Measurements from ENCODE around the gene UBASH3A. TPM values are rescaled to one million over a fixed set of nuclear protein-coding genes. Genes with fewer than 3 reads are reported as not detected.

UBASH3A gene
- total RNA-seq, 3 donors from 2014 or later (not counting 1 experiment from before 2014, with no cell fraction given) = 0.66 to 5.0 (median 2.0) TPM

DNA sequence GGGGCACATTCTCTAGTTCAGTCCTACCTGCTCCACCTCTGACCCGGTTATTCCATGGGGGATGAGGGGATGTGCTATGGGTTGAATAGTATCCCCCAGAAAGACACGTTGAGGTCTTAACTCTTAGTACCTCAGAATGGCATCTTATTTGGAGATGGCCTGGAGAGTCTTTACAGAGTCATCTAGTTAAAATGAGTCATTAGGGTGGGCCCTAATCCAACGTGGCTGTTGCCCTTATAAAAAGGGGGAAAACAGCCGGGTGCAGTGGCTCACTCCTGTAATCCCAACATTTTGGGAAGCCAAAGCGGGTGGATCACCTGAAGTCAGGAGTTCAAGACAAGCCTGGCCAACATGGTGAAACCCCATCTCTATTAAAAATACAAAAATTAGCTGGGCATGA is 13.5 kb upstream of the UBASH3A start:
- Histone ChIP-seq H3K4me1 (ENCODE audit: control insufficient read depth, insufficient read depth, low read length) (peaks cover 17% of the 10 kb centered on the region), H3K4me3 (ENCODE audit: low read length) (no peak overlapping the region), H3K27me3 (ENCODE audit: control insufficient read depth, insufficient read depth, low read length) (no peaks in the 10 kb centered on the region), H3K27ac (ENCODE audit: low read length) (no peak overlapping the region), H3K9me3 (ENCODE audit: control insufficient read depth, insufficient read depth, low read length) (no peaks in the 10 kb centered on the region), H3K36me3 (ENCODE audit: control insufficient read depth, insufficient read depth, low read length) (no peaks in the 10 kb centered on the region)
- DNase-seq (no peak), ATAC-seq (no peak)
- Mint-ChIP-seq H3K36me3 (no peaks in the 10 kb centered on the region), H3K9me3 (no peaks in the 10 kb centered on the region), H3K4me3 (no peak overlapping the region), H3K27ac (no peak overlapping the region), H3K27me3 (ENCODE audit: low read depth in 2 of 2) (peaks cover 55 to 66% of the 10 kb centered on the region in 2 donors), H3K4me1 (peaks cover 8 to 21% of the 10 kb centered on the region in 2 donors)
- WGBS (ENCODE audit: insufficient coverage) = 83% methylated on average over 5 of the region's 5 CpGs
- no peak for TF ChIP-seq CTCF (IDR thresholded peaks at IDR 0.05)
- intact Hi-C loops (cut with micrococcal nuclease) = no loop called here

DNA sequence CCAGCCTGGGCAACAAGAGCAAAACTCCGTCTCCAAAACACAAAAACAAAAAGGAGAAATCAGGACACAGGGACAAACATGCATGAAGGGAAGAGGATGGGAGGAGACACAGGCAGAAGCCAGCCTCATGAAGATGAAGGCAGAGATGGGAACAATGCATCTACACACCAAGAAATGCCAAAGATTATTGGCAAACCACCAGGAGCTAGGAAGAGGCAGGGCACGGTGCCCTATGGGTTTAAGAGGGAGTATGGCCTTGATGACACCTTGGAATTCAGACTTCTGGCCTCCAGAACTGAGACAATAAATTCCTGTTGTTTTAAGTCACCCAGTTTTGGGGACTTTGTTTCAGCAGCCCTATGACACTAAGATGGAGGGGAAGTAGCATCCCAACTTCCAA is 13.0 kb upstream of the UBASH3A start:
- H3K4me1 Mint-ChIP-seq = peaks cover 8 to 19% of the 10 kb centered on the region in 2 donors
- intact Hi-C loops (cut with micrococcal nuclease) = no loop called here
- H3K4me3 Mint-ChIP-seq = no peak overlapping the region

DNA sequence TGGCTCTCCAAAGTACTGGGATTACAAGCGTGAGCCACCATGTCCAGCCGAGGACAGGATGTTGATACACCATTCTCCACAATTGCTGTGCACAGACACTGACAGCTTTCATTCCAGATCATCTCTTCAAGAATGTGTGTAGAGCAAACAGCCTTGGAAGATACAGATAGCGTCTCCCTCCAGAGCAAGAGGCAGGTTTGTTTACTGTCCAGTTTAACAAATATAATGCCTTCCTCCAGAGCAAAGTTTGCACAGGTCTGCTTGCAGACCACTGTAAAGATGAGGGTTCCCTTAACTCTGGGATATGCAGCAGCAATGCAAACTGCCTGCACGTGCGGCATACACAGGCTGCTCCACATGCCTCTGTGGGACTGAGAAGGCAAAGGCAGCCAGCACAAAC is 12.4 kb upstream of the UBASH3A start:
- 90% methylated on average over 5 of the region's 5 CpGs for WGBS (ENCODE audit: insufficient coverage)
- H3K27me3 ChIP-seq (ENCODE audit: control insufficient read depth, insufficient read depth, low read length) = no peaks in the 10 kb centered on the region
- H3K9me3 Mint-ChIP-seq = no peaks in the 10 kb centered on the region
- H3K36me3 ChIP-seq (ENCODE audit: control insufficient read depth, insufficient read depth, low read length) = no peaks in the 10 kb centered on the region
- no peak overlapping the region for H3K27ac Mint-ChIP-seq
- no peaks in the 10 kb centered on the region for H3K9me3 ChIP-seq (ENCODE audit: control insufficient read depth, insufficient read depth, low read length)
- peaks cover 47 to 61% of the 10 kb centered on the region in 2 donors for H3K27me3 Mint-ChIP-seq (ENCODE audit: low read depth in 2 of 2)
- H3K4me3 Mint-ChIP-seq = no peak overlapping the region
- no peak overlapping the region for H3K4me3 ChIP-seq (ENCODE audit: low read length)
- H3K4me1 Mint-ChIP-seq = peaks cover 8 to 19% of the 10 kb centered on the region in 2 donors
- H3K27ac ChIP-seq (ENCODE audit: low read length) = no peak overlapping the region
- intact Hi-C loops (cut with micrococcal nuclease) = no loop called here
- ATAC-seq (no peak), DNase-seq (no peak)
- TF ChIP-seq CTCF (IDR thresholded peaks at IDR 0.05) = no peak
- no peaks in the 10 kb centered on the region for H3K36me3 Mint-ChIP-seq
- H3K4me1 ChIP-seq (ENCODE audit: control insufficient read depth, insufficient read depth, low read length) = peaks cover 17% of the 10 kb centered on the region

More for the DNA sequence above, 13.0 kb upstream of the UBASH3A start:
- peaks cover 17% of the 10 kb centered on the region for H3K4me1 ChIP-seq (ENCODE audit: control insufficient read depth, insufficient read depth, low read length)
- Mint-ChIP-seq H3K27ac (no peak overlapping the region), H3K27me3 (ENCODE audit: low read depth in 2 of 2) (peaks cover 52 to 67% of the 10 kb centered on the region in 2 donors), H3K36me3 (no peaks in the 10 kb centered on the region), H3K9me3 (no peaks in the 10 kb centered on the region)
- no peaks in the 10 kb centered on the region for H3K9me3 ChIP-seq (ENCODE audit: control insufficient read depth, insufficient read depth, low read length)
- H3K36me3 ChIP-seq (ENCODE audit: control insufficient read depth, insufficient read depth, low read length) = no peaks in the 10 kb centered on the region
- H3K27me3 ChIP-seq (ENCODE audit: control insufficient read depth, insufficient read depth, low read length) = no peaks in the 10 kb centered on the region
- no peak overlapping the region for H3K4me3 ChIP-seq (ENCODE audit: low read length)
- H3K27ac ChIP-seq (ENCODE audit: low read length) = no peak overlapping the region
- no peak for ATAC-seq
- 97% methylated on average over 2 of the region's 2 CpGs for WGBS (ENCODE audit: insufficient coverage)
- no peak for DNase-seq
- no peak for TF ChIP-seq CTCF (IDR thresholded peaks at IDR 0.05)

GRCh38 chr21:42392731-42393442 is 10.8 kb upstream of the UBASH3A start:
- H3K27ac ChIP-seq (ENCODE audit: low read length) = no peak overlapping the region
- TF ChIP-seq CTCF (IDR thresholded peaks at IDR 0.05) = no peak

More at GRCh38 chr21:42392731-42393442, 10.8 kb upstream of the UBASH3A start:
- no peaks in the 10 kb centered on the region for H3K36me3 Mint-ChIP-seq
- intact Hi-C loops (cut with micrococcal nuclease) = no loop called here
- no peak overlapping the region for H3K27ac Mint-ChIP-seq
- H3K4me1 Mint-ChIP-seq = peaks cover 2 to 12% of the 10 kb centered on the region in 2 donors
- H3K4me3 ChIP-seq (ENCODE audit: low read length) = no peak overlapping the region
- no peaks in the 10 kb centered on the region for H3K9me3 Mint-ChIP-seq
- no peaks in the 10 kb centered on the region for H3K27me3 ChIP-seq (ENCODE audit: control insufficient read depth, insufficient read depth, low read length)
- peak in 1 of 3 donors; percentile 49 for ATAC-seq
- WGBS (ENCODE audit: insufficient coverage) = 71% methylated on average over 17 of the region's 17 CpGs
- H3K4me3 Mint-ChIP-seq = no peak overlapping the region
- peaks cover 42 to 53% of the 10 kb centered on the region in 2 donors for H3K27me3 Mint-ChIP-seq (ENCODE audit: low read depth in 2 of 2)
- peak in 1 of 2 donors; percentile 72 for DNase-seq
- H3K4me1 ChIP-seq (ENCODE audit: control insufficient read depth, insufficient read depth, low read length) = peaks cover 17% of the 10 kb centered on the region
- H3K9me3 ChIP-seq (ENCODE audit: control insufficient read depth, insufficient read depth, low read length) = no peaks in the 10 kb centered on the region
- no peaks in the 10 kb centered on the region for H3K36me3 ChIP-seq (ENCODE audit: control insufficient read depth, insufficient read depth, low read length)
